GM19035 (cell line): Measurements from ENCODE around the gene CCDC9B.

Experiments
- ATAC-seq: cut with Tn5 transposase; IDR thresholded peaks from one replicate; pipeline ENCODE4 v1.9.1; 2021; ENCODE audit not compliant: unreplicated experiment

CCDC9B gene

DNA sequence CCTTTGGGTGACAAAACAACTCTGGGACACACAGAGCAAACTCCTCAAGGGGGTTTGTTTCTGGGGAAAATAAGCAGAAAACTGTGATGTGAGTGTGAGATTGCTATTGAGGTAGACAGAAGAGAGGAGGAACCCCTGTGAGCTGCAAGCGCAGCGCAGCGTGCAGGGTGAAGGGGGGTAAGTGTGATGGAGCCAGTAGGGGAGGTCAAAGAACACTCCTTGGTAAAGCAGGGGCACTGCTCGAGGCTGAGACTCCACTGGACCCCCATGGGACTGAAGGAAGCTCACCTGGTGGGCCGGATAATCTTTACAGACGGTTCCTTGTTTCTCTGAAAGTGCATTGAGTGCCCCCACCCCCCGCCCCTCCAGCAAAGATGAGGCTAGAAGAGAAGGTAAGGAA is 9.7 kb downstream of the CCDC9B start:
- ATAC-seq = no peak

DNA sequence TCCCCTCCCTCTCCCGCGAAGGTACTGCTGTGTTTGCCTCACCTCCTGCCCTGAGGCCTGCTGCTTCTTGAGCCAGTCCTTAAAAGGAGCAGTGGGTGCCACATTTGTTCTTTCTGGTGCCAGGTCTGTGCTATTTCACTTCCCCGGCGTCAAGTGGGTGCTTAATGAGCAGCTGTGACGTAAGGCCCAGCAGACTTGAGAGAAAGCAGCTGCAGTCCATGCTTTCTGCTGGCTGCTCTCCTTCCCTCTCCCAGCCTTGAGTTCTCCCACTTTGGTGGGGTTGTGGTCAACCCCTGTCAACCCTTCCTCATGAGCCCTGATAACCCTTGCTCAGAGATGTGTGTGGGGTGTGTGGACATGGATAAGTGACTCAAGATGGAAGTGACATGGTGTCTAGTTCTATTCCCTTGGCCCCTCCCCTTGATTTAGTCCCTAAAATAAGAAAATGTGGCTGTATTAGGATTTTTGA is 10.3 kb downstream of the CCDC9B start:
- no peak for ATAC-seq

DNA sequence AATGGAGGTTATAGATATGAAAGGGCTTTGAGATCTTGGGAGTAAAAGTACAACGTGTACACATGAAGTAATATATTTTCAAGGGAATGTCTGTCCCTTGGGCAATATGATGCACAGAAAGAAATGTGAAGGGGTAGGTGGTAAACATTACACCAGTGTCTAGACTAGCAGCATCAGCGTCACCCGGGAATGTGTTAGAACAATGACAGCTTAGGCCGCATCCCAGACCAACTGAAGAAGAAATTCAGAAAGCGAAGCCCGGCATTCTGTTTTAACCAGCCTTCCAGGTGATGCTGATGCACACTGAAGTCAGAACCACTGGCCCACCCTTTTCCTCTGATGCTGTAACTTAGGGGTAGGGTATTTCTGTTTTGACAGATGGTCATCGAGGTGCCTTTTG is 10.9 kb downstream of the CCDC9B start:
- ATAC-seq = no peak

DNA sequence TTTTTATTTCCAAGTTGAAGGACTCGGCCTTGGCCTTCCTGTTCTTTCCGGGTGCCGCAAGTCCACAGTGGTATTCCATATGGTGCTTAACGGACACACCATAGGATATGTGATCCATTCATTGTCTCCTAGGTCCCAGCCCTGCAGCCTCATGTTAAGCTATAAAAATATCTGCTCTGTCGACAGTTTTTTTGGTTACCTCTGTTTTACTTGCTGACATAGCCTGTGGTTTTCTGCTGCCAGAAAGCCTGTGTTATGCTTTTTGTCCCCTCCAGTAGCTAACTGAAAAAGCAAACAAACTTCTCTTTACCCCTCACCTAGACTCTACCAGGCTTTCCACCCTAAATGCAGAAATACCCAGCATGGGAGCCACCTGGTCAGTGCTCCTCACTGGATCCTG is 12.0 kb downstream of the CCDC9B start:
- no peak for ATAC-seq

DNA sequence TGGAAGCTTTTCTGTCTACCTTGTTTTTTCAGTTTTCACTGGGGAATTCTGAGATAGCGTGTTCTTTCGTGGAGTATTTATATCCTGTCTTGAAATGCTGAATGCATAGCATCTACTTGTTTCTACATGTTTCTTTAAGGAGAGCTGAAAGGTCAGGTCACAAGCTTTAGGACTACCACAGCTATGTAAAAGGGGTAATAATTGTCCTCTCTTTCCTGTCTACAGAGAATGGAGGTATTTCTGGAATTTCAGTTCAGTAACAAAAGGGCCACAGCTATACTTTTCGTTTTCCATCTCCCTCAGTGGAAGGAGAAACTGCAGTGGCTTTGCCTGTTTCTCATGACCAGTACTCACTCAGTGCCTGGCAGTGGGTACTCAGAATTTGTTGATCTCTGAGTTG is 12.6 kb downstream of the CCDC9B start:
- ATAC-seq = no peak

DNA sequence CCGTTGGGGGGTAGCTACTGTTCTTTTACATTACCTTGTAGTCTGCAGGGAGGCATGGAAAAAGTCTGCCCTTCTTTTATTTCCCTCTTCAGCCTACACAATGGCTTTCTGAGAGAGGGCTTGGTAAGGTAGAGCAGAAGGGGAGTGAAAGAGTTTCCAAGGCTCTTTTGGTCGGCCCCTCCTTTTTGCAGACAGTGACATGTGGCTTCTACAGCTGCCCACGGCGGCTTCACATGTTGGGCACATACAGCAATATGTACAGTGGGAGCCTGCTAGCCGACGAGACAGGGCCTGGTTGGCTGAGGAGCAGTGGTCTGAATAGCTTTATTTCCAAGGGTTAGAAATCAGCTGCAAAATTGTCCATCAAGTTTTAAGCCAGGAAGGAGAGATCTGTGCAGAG is 13.3 kb downstream of the CCDC9B start:
- no peak for ATAC-seq

DNA sequence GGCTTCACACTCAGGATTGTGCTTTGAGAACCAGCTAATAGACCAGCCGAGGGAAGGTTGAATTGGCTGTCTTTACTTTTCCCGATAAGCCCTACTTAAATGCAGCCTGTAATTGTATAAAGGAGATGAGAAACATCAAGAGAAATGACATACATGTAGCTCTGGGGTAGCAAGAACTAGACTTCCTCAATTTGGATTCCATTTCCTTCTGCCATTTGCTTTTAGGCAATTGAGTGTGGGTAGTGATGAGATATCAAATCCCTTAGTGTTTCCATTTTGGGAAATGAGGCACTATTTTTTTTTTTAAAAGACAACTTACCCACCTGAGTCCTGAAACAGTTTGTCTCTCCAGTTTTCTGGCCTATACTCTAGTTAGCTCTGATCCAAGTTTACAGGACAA is 15.0 kb downstream of the CCDC9B start:
- no peak for ATAC-seq

DNA sequence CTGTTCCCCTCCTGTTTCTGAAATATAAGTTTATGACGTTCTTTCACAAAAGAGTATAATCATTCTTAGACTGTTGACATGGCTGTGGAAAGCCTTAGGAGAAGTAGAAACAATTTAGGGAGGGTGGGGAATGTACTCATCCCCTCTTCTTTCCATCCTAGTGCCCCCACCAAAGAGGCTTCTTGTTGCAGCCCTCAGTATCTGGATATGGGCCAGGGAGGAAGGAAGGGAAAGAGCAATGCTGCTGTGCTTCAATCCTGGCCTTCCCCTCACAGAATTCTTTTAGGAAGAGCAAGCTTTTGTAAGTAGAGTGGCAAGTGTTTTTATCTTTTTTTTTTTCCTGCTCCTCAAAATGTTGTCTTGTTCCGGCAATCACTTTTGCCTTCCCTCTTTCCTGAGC is 15.6 kb downstream of the CCDC9B start:
- no peak for ATAC-seq

DNA sequence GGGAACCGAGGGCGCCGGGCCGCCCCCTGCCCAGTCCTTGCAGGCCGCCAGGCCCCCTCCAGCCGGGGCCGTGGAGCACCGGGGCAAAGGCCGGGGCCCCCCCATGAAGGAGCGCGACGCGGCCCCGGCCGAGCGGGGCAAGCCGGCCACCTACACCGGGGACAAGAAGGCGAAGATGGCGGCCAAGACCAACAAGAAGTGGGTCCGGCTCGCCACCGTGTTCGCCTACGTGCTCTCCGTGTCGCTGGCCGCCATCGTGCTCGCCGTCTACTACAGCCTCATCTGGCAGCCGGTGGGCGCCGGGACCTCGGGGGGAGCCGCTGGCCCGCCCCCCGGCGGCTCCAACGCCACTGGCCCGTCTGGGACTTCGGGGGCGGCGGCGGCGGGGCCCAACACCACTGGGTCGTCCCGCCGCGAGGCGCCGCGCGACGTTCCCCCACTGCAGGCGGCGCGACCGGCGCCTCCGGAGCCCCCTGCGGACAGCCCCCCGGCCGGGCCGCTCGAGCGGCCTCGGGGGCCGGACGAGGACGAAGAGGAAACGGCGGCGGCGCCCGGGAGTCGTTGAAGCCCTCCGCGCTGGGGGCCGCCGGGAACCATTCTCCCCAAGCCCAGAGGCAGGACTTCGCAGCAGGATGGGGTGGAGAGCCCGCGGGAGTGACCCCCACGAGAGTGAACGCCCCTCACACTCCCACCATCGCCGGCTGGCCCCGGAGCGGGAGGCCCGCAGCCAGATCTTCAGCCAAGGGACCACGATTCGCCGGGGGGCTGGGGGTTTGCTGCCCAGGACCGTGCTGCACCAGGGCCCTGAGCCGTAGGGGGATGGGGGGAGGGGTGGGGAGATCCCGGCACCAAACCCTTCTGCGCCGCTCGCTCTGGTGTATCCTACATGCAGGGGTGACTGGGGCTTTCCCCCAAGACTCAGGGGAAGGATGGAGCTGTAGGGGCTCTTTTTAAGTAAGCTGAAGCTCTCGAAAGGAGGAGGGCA is 16.5 kb downstream of the CCDC9B start:
- ATAC-seq = peak; percentile 20

DNA sequence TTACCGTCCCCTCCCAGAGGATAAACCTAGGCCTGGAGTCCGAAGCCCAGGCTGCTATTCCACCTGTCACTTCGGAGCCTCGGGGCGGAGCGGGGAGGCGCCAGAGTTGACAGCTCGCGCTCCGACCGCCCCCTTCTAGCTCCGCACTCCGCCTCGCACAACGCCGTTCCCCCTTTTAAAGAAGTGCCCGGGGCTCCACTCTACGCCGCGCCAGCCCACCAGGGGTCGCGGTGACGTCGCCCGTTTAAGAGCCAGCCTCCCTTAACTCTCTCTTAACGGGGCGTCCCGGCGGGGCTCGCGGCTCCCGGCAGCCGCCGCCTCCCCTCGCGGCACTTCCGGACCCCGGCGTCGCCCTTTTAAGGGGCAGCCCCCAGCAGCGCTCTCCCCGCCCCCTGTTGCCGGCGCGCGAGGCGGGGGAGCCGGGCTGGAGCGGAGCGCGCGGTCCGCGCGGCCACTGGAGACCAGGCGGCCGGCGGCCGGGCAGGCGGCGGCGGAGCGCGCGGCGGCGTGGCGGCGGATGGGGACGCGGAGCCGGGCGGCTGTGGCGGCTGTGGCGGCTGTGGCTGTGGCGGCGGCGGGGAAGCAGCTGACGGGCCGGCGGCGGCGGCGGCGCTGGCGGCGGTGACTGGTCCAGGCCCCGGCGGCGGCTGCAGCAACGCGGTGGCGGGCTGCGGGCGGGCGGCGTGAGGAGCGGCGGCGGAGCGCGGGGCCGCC is 17.3 kb downstream of the CCDC9B start, which contains the start of gene INAFM2:
Gene INAFM2 (plus strand): TSS at position 454 of the 714 bp plus-strand sequence. CDS start 364 bp downstream, outside the sequence.
- peak; percentile 82 for ATAC-seq

DNA sequence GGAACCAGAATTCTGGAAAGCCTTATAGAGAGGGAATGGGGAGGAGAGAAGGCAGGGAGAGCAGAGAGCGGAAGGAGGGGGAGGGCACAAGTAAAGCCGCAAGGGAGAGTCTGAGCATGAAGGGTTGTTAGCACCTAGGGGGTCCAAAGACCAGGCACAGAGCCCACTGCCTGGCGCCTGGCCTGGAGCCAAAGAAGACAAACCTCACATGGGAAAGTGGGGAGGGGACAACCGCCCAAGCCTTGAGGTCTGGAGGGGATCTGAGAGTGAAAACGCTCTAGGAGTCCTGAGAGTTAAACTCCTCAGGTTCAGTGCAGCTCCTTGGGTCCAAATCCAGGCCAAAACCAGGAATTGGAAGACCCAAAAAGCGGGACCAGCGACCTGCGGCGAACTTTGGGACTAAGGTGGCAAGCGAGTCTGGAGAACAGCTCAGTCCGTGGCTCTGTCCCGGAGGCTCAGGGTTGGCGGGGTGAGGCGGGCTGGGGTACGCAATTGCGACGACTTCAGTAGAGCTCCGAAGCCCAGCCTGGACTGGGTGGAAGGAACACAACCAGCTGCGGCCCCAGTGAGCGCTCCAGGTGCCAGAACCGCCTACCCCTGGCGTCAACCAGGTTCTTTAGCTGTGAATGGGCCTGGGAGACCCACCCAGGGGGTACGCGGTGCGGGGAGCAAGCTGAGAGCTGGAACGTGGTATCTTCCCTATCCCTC is 18.1 kb downstream of the CCDC9B start:
- no peak for ATAC-seq

DNA sequence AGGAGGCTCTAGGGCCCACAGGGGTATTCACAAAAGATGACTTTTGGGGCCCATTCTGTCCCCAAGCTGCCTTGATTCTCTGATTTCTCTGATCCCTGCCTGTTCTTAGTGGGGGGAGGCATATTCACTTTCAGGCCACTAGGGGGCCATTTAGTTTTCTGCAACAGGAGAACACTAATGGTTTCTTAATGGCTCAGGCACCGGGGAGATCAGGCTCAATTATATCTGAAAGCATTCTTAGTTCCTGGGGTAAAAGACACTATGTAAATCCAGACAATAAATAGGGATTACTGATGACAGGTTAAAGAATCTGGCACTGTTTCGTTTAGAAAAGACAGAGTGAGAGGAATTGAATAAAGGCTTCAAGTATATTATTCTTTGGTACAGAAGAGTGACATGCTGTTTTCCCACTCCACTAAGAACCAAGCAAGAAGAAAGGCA is 19.8 kb downstream of the CCDC9B start:
- no peak for ATAC-seq

DNA sequence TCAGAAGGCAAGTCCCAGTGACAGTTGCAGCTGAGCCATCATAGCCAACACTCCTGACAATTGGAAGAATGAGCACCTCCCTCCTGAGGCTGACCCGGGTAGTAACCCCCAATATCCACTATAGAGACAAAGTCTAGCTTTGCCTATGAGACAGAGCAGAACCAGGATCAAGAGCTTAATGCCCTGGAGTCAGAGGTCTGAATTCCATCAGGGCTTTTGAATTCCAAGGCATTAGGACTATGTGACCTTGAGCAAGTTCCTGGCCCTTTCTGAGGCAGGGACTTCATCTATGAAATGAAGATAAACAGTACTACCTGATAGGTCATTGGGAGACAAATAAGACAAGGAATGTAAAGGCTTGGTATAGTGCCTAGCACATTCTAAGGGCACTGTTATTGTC is 20.3 kb downstream of the CCDC9B start:
- ATAC-seq = no peak

DNA sequence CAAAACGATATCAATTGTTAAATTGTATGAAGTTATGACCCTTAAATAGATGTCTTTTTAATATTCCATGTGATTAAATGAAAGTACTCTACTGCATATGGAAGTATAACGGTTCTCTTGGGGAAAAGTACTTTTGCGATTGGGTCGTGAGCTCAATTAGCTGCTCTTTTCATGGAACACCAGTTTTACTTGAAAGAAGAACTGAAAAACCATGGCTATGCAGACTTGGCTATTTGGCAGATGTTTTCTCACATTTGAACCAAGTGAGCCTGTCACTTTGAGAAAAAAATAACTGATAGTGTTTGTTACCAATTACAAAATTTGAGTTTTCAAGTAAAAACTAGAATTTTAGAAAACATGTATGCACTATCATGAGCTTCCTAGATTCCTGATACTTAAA is 23.2 kb downstream of the CCDC9B start:
- no peak for ATAC-seq

DNA sequence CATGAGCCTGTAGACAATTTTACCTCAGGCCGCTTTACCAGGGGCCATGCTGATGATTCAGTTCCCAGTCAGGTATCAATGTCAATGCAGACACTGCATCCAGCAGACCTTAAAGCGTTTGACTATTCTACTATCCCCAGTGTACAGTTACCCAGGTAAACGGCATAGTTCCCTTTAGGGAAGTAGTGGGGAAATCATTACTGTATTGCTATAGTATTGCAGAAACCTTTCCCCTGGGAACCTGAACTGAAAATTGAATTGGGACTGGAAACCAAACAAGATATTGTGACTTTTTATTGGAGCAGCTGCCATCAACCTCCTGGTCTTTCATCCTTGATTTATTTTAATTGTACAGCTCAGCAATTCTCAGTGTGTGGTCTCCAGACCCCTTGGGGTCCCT is 23.8 kb downstream of the CCDC9B start:
- no peak for ATAC-seq

DNA sequence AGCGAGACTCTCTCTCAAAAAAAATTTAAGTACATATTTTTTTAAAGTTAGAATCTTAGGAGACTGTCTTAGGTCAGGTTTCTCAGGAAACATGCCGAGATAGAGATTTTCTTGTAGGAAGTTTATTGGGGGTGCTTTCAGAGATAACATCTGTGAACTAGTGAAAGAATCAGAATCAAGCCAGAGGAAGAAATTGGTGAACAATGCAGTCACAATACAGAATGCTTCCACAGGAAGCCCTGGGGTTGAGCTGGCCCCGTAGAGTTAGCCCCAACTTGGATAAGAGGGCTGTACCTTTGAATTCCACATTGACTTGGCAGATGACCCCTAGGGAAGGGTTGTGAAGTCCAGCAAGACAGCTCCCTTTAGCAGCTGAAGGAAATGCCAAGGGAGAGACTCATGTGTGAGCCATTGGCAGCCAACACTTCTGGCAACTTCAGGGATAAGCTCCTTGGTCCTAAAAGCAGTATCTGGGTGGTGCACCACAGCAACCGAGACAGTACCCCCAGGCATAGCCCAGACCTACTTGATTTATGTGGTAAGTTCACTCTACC is 25.9 kb downstream of the CCDC9B start:
- ATAC-seq = no peak

DNA sequence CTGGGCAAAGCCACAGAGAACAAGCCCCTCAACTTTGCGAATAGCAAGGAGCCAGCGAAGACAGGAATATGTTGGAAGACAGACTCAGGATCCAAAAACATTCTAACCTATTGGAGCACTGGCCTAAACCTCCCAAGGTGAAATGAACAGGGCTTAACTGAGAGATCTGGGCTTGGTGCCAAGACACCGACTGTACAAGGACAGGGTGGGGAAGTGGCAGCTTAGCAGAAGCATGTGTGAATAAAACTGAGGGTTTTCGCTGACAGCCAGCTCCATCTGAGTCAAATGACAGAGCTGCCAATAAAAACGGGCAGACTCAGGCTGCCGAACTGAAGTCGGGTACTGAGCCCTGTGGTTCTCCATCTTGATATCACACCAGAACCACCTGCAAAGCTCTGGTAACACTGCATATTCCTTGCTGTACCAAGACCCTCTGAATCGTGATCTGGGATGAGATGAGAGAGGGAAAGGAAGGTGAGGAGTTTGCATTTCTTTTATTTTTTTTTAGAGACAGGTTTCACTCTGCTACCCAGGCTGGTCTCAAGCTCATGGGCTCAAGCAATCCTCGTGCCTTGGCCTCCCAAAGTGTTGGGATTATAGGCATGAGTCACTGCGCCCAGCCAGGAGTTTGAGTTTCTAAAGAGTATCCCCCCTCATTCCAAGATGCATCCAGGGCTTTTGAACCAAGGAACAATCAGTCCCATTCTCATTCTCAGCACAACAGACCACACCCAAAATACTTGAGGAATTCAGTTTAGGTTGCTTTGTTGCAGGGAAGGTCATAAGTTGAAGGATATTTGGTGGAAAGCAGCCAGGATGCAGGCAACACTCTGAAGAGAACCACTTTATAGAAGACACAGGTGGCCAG is 27.0 kb downstream of the CCDC9B start:
- ATAC-seq = no peak

DNA sequence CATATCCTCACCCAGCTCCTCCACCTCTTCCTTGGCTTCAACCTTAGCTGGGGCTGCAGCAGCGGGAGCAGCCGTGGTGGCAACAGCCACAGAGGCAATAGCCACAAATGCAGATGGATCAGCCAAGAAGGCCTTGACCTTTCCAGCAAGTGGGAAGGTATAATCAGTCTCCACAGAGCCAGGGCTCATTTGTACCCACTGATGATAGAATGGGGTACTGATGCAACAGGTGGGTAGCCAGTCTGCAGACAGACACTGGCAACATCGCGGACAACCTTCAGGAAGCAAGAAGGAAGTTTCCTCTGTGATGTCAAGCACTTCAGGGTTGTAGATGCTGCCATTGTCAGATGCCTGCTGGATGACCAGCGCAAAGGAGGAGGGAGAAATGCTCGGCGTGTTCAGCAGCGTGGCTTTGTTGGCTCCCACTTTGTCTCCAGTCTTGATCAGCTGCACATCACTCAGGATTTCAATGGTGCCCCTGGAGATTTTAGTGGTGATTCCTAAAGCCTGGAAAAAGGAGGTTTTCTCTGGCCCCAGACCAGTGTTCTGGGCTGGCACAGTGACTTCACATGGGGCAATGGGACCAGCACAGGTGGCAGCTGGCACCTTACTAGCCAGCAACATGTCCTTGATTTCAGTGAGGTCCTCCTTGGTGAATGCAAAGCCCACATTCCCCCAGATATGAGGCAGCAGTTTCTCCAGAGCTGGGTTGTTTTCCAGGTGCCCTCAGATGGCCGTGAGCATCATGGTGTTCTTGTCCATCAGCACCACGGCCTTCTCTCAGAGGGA is 28.2 kb downstream of the CCDC9B start:
- no peak for ATAC-seq

DNA sequence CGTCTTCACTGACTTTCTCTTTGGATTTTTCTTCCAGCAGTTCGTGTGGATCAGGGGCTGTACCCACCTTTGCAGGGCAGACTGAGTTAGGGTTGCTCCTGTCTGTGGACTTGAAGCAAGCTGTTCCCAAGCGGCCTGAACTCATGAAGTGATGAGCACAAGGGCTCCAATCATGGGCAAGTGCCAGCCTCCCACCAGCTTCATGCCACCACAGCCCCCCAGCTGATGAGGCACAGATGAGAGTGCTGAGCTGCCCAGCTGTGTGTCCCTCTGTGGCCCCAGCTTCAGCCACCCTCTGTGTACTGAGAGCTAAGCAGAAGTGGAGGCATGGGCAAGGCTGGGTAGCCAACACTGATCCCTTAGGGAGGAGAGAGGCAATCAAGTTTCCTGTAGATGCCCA is 29.7 kb downstream of the CCDC9B start:
- ATAC-seq = no peak
